Activated CD4-positive, alpha-beta T cell treated with anti-CD3 and anti-CD28 coated beads, Interleukin-2, amount 10 ng/mL, durations not matched to agents 7 days and 5 days (primary cell): ENCODE results near the gene CDK5R1. TPM values are rescaled to one million over a fixed set of nuclear protein-coding genes. Genes with fewer than 3 reads are reported as not detected.
"Not testable (repeated sequence)": the region's sequence is repeated elsewhere in the genome, so short reads cannot be mapped to it uniquely, and the experiment has no call there.

Source experiments
- CTCF ChIA-PET: fragments of 350-600 bp; sonication (Branson Sonifier 250); formaldehyde crosslinking; loops from one replicate; lab custom pipeline; 2021; ENCODE audit warnings: antibody characterized with exemption; lab: Charles Lee
- POLR2A ChIA-PET: fragments of 350-600 bp; sonication (Branson Sonifier 250); formaldehyde crosslinking; loops from one replicate; lab custom pipeline; 2021; ENCODE audit warnings: antibody characterized with exemption; lab: Charles Lee
- DNase-seq: peaks from one replicate; pipeline ENCODE4 v3.0.0-alpha.2; 2020
- H3K27ac Mint-ChIP-seq: one replicate; pipeline ENCODE4 v1.8.0; 2021; ENCODE audit warnings: mild to moderate bottlenecking, moderate library complexity, mixed read lengths
- H3K27me3 Mint-ChIP-seq: one replicate; pipeline ENCODE4 v1.8.0; 2021; ENCODE audit warnings: mixed read lengths
- H3K36me3 Mint-ChIP-seq: one replicate; pipeline ENCODE4 v1.8.0; 2021; ENCODE audit warnings: low read depth, mixed read lengths
- H3K4me1 Mint-ChIP-seq: one replicate; pipeline ENCODE4 v1.8.0; 2021; ENCODE audit warnings: mixed read lengths
- H3K4me3 Mint-ChIP-seq: one replicate; pipeline ENCODE4 v1.8.0; 2021; ENCODE audit warnings: mild to moderate bottlenecking, moderate library complexity, mixed read lengths
- H3K9me3 Mint-ChIP-seq: one replicate; pipeline ENCODE4 v1.8.0; 2021; ENCODE audit warnings: mixed read lengths
- total RNA-seq, 2 experiments: library from RNA; stranded (reverse); gene quantifications; one replicate each; pipeline ENCODE4 v1.2.3, GENCODE V29; 2021

Gene CDK5R1
- total RNA-seq, 2 experiments from 2014 or later: 4.1 to 4.6 TPM

- peaks cover 7% of the 10 kb centered on the region for H3K27me3 Mint-ChIP-seq
- H3K4me1 Mint-ChIP-seq: peaks cover 65% of the 10 kb centered on the region
- peak overlapping the region; percentile 6 for H3K4me3 Mint-ChIP-seq
- ChIA-PET CTCF (interaction anchor here (0.7 to 1.2 kb wide), 9 partner anchors 9 to 352 kb away, joined by 3 to 5 read pairs (median 3); partner anchors contain the start of gene MYO1D), POLR2A (interaction anchor here (0.7 to 1.8 kb wide), 2 partner anchors 12 to 37 kb away, joined by 3 to 5 read pairs; partner anchors contain the start of gene CDK5R1)
- DNase-seq: no peak
- H3K36me3 Mint-ChIP-seq: peaks cover 4% of the 10 kb centered on the region
- peaks cover 3% of the 10 kb centered on the region for H3K9me3 Mint-ChIP-seq
- H3K27ac Mint-ChIP-seq: peak overlapping the region; percentile 83
Measured at GRCh38 chr17:32523827-32524552, 37.2 kb downstream of the CDK5R1 start.

GRCh38 chr17:32524553-32524880 is 37.7 kb downstream of the CDK5R1 start:
- H3K36me3 Mint-ChIP-seq, DNase-seq, H3K9me3 Mint-ChIP-seq, H3K27ac Mint-ChIP-seq, H3K27me3 Mint-ChIP-seq, H3K4me3 Mint-ChIP-seq: not testable (repeated sequence)
- CTCF ChIA-PET: interaction anchor here (0.7 to 1.2 kb wide), 8 partner anchors 9 to 67 kb away, joined by 3 to 5 read pairs (median 3); no protein-coding TSS in a partner anchor
- peaks cover 65% of the 10 kb centered on the region for H3K4me1 Mint-ChIP-seq
- POLR2A ChIA-PET: interaction anchor here (0.7 to 1.8 kb wide), 2 partner anchors 12 to 38 kb away, joined by 3 to 5 read pairs; partner anchors contain the start of gene CDK5R1

GRCh38 chr17:32525122-32525521 is 38.3 kb downstream of the CDK5R1 start:
- peaks cover 3% of the 10 kb centered on the region for H3K9me3 Mint-ChIP-seq
- no peak for DNase-seq
- H3K4me3 Mint-ChIP-seq: no peak overlapping the region
- peaks cover 7% of the 10 kb centered on the region for H3K27me3 Mint-ChIP-seq
- H3K36me3 Mint-ChIP-seq: peaks cover 4% of the 10 kb centered on the region
- H3K27ac Mint-ChIP-seq: no peak overlapping the region
- peaks cover 59% of the 10 kb centered on the region for H3K4me1 Mint-ChIP-seq
- POLR2A ChIA-PET: no interaction called here
- CTCF ChIA-PET: interaction anchor here (0.7 to 1.3 kb wide), 4 partner anchors 22 to 81 kb away, joined by 3 to 5 read pairs (median 4); partner anchors contain the start of gene PSMD11

GRCh38 chr17:32527146-32527545 is 40.4 kb downstream of the CDK5R1 start:
- Mint-ChIP-seq H3K9me3 (peaks cover 3% of the 10 kb centered on the region), H3K4me3 (no peak overlapping the region), H3K27me3 (peaks cover 7% of the 10 kb centered on the region), H3K27ac (no peak overlapping the region), H3K36me3 (peaks cover 3% of the 10 kb centered on the region), H3K4me1 (peaks cover 44% of the 10 kb centered on the region)
- DNase-seq: no peak
- ChIA-PET CTCF (interaction anchor here (0.8 to 1.0 kb wide), 2 partner anchors 20 to 23 kb away, joined by 3 to 4 read pairs; no protein-coding TSS in a partner anchor), POLR2A (no interaction called here)

- no peak overlapping the region for H3K4me3 Mint-ChIP-seq
- no peak for DNase-seq
- CTCF ChIA-PET: interaction anchor here (1.3 kb wide), 1 partner anchor 52 kb away, joined by 3 read pairs; no protein-coding TSS in a partner anchor
- H3K27ac Mint-ChIP-seq: no peak overlapping the region
- no peaks in the 10 kb centered on the region for H3K9me3 Mint-ChIP-seq
- H3K36me3 Mint-ChIP-seq: no peaks in the 10 kb centered on the region
- peaks cover 7% of the 10 kb centered on the region for H3K27me3 Mint-ChIP-seq
- POLR2A ChIA-PET: no interaction called here
- H3K4me1 Mint-ChIP-seq: peaks cover 29% of the 10 kb centered on the region
Measured at GRCh38 chr17:32528825-32529224, 42.0 kb downstream of the CDK5R1 start.

- ChIA-PET POLR2A (no interaction called here), CTCF (interaction anchor here (1.3 kb wide), 1 partner anchor 53 kb away, joined by 3 read pairs; no protein-coding TSS in a partner anchor)
- no peak for DNase-seq
- Mint-ChIP-seq H3K4me3 (no peak overlapping the region), H3K27me3 (peaks cover 7% of the 10 kb centered on the region), H3K4me1 (peaks cover 25% of the 10 kb centered on the region), H3K27ac (no peak overlapping the region), H3K9me3 (no peaks in the 10 kb centered on the region), H3K36me3 (no peaks in the 10 kb centered on the region)
Measured at GRCh38 chr17:32529604-32530003, 42.8 kb downstream of the CDK5R1 start.

- ChIA-PET CTCF (interaction anchor here (3.0 kb wide), 1 partner anchor 17 kb away, joined by 12 read pairs; no protein-coding TSS in a partner anchor), POLR2A (interaction anchor here (0.6 kb wide), 1 partner anchor 13 kb away, joined by 3 read pairs; no protein-coding TSS in a partner anchor)
- no peaks in the 10 kb centered on the region for H3K9me3 Mint-ChIP-seq
- H3K4me1 Mint-ChIP-seq: peaks cover 11% of the 10 kb centered on the region
- peaks cover 2% of the 10 kb centered on the region for H3K27me3 Mint-ChIP-seq
- H3K27ac Mint-ChIP-seq: no peak overlapping the region
- peaks cover 1% of the 10 kb centered on the region for H3K36me3 Mint-ChIP-seq
- no peak for DNase-seq
- no peak overlapping the region for H3K4me3 Mint-ChIP-seq
Measured at GRCh38 chr17:32533296-32533695, 46.5 kb downstream of the CDK5R1 start.

GRCh38 chr17:32536736-32537643 is 50.2 kb downstream of the CDK5R1 start:
- ChIA-PET POLR2A (no interaction called here), CTCF (interaction anchor here (0.7 kb wide), 1 partner anchor 1065 kb away, joined by 4 read pairs; no protein-coding TSS in a partner anchor)
- Mint-ChIP-seq H3K9me3 (no peaks in the 10 kb centered on the region), H3K27me3 (no peaks in the 10 kb centered on the region), H3K4me1 (peaks cover 2% of the 10 kb centered on the region), H3K4me3 (no peak overlapping the region), H3K36me3 (peaks cover 1% of the 10 kb centered on the region), H3K27ac (no peak overlapping the region)
- DNase-seq: no peak

Other genes starting within 250 kb of the CDK5R1 start
- gene RHBDL3, start 221.2 kb upstream of the CDK5R1 start, total RNA-seq: under 1 TPM; 0.67 to 0.69 TPM
- gene C17orf75, start 144.8 kb upstream of the CDK5R1 start, total RNA-seq: 10 to 100 TPM; 25.8 to 27.7 TPM
- gene ZNF207, start 136.8 kb upstream of the CDK5R1 start, total RNA-seq: 100 to 1,000 TPM; 249 to 278 TPM
- gene PSMD11, start 42.5 kb upstream of the CDK5R1 start, total RNA-seq: 10 to 100 TPM; 78.8 to 90.7 TPM